ENCODE data around the gene GRIK2.

Gene GRIK2

GRCh38 chr6:101830501-101831031 lies 437.1 kb downstream of the GRIK2 start:
- peak; percentile 38 for DNase-seq (ENCODE audit: low read depth)
- no peak for TF ChIP-seq CTCF (IDR thresholded peaks at IDR 0.05; ENCODE audit: low read length, missing control alignments)
- no peak overlapping the region for H3K4me3 ChIP-seq (replicated peaks; ENCODE audit: low read depth, low read length)

- H3K4me3 ChIP-seq (replicated peaks; ENCODE audit: low read depth, low read length) = no peak overlapping the region
- no peak for TF ChIP-seq CTCF (IDR thresholded peaks at IDR 0.05; ENCODE audit: low read length, missing control alignments)
- DNase-seq (ENCODE audit: low read depth) = no peak
These were observed 438.9 kb downstream of the GRIK2 start for GRCh38 chr6:101832371-101832770.

GRCh38 chr6:101840100-101840499 lies 446.6 kb downstream of the GRIK2 start:
- H3K4me3 ChIP-seq (replicated peaks; ENCODE audit: low read depth, low read length) = no peak overlapping the region
- TF ChIP-seq CTCF (IDR thresholded peaks at IDR 0.05; ENCODE audit: low read length, missing control alignments) = no peak
- no peak for DNase-seq (ENCODE audit: low read depth)

- TF ChIP-seq CTCF (IDR thresholded peaks at IDR 0.05; ENCODE audit: low read length, missing control alignments) = no peak
- no peak for DNase-seq (ENCODE audit: low read depth)
These were observed 451.7 kb downstream of the GRIK2 start for GRCh38 chr6:101845172-101845571.

GRCh38 chr6:101845621-101846020 lies 452.1 kb downstream of the GRIK2 start:
- no peak overlapping the region for H3K4me3 ChIP-seq (replicated peaks; ENCODE audit: low read depth, low read length)
- DNase-seq (ENCODE audit: low read depth) = no peak
- no peak for TF ChIP-seq CTCF (IDR thresholded peaks at IDR 0.05; ENCODE audit: low read length, missing control alignments)

More at GRCh38 chr6:101845172-101845571, 451.7 kb downstream of the GRIK2 start:
- no peak overlapping the region for H3K4me3 ChIP-seq (replicated peaks; ENCODE audit: low read depth, low read length)

GRCh38 chr6:101847690-101848089 lies 454.2 kb downstream of the GRIK2 start:
- no peak for TF ChIP-seq CTCF (IDR thresholded peaks at IDR 0.05; ENCODE audit: low read length, missing control alignments)
- H3K4me3 ChIP-seq (replicated peaks; ENCODE audit: low read depth, low read length) = no peak overlapping the region
- no peak for DNase-seq (ENCODE audit: low read depth)

GRCh38 chr6:101851911-101852310 lies 458.4 kb downstream of the GRIK2 start:
- peak; percentile 62 for DNase-seq (ENCODE audit: low read depth)
- no peak overlapping the region for H3K4me3 ChIP-seq (replicated peaks; ENCODE audit: low read depth, low read length)
- no peak for TF ChIP-seq CTCF (IDR thresholded peaks at IDR 0.05; ENCODE audit: low read length, missing control alignments)

Measured in fibroblast of pulmonary artery (primary cell).